ENCODE measurements around the gene RYR1.
A peak's percentile ranks its signal among the peaks of the same experiment; 100 is the strongest.
"Not testable (repeated sequence)": the region's sequence is repeated elsewhere in the genome, so short reads cannot be mapped to it uniquely, and the experiment has no call there.

Gene RYR1

DNA sequence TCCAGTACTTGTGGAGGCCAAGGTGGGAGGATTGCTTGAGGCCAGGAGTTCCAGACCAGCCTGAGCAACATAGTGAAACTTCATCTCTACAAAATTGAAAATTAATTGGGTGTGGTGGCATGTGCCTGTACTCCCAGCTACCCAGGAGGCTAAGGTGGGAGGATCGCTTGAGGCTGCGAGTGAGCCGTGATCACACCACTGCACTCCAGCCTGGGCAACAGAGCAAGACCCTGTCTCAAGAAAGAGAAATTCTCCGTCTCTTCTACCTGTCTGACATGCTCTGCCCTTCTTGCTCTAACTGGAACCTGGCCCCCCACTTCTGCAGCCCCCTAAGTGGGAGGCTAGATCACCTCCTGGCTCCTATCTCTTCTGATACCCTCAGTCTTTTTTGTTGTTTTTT lies 192.9 kb downstream of the RYR1 start:
- DNase-seq = no peak

DNA sequence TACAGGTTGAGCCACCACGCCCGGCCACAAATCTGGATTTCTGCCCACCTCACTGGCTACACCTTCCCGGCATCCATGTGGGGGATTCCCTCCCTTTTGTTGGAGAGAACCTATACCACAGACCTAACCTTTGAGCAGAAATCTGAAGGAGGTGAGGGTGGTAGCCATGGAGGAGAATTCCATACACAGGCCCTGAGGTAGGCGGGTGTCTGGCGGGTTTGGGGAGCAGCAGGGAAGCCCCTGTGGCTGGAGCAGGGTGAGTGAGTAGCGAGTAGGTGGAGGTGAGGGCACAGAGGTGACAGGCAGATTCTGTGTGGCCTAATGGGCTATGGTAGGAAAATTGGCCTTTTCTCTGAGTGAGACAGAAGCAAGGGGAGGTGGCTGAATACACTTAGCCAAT lies 196.1 kb downstream of the RYR1 start:
- DNase-seq = no peak

DNA sequence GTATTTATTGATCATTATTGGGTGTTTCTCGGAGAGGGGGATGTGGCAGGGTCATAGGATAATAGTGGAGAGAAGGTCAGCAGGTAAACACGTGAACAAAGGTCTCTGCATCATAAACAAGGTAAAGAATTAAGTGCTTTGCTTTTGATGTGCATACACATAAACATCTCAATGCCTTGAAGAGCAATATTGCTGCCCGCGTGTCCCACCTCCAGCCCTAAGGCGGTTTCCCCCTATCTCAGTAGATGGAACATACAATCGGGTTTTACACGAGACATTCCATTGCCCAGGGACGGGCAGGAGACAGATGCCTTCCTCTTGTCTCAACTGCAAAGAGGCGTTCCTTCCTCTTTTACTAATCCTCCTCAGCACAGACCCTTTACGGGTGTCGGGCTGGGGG lies 197.8 kb downstream of the RYR1 start:
- not testable (repeated sequence) for DNase-seq

DNA sequence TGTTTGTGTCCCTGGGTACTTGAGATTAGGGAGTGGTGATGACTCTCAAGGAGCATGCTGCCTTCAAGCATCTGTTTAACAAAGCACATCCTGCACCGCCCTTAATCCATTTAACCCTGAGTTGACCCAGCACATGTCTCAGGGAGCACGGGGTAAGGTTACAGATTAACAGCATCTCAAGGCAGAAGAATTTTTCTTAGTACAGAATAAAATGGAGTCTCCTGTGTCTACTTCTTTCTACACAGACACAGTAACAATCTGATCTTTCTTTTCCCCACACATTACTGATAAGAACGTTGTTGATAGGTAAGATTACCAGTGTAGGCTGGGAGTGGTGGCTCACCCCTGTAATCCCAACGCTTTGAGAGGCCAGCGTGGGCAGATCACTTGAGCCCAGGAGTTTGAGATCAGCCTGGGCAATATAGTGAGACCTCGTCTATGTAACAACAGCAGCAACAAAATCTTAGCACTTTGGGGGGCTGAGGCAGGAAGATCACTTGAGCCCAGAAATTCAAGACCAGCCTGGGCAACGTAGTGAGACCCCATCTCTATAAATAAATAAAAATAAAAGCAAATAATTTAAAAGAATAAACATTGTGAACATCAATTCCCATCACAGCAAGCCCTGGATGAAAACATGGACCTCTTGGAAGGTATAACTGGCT lies 198.5 kb downstream of the RYR1 start:
- not testable (repeated sequence) for DNase-seq

DNA sequence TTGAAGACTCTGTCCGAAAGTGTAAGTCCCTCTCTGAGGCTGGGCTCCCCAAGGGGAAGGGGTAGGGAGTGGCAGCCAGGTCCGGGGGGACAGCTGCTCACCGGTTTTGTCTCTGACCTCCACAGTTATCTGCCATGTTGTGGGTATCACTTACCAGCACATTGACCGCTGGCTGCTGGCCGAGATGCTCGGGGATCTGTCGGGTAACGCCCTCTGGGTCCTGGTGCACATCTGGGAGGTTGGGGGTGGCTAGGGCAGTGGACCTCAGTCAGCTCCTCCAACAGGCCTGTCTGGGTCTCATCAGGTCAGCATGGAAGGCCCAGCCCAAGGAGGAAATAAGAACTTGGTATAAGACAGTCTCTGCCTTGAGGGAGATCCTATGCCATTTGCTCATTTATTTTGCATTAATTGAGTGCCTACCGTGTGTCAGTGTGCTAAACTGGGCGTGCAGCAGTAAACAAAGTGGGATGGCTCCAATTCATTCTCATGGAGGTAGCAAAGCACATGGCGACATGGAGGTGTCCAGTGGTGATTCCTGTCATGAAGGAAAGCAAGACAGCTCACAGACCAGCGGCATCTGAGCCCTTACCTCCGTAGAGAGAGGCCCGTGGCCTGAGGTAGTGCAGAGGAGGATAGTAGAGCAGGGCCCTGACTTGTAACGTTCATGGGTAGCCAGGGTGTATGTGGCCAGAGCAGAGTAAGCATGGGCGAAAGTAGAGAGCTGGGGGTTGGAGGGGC lies 199.2 kb downstream of the RYR1 start:
- no peak for DNase-seq

DNA sequence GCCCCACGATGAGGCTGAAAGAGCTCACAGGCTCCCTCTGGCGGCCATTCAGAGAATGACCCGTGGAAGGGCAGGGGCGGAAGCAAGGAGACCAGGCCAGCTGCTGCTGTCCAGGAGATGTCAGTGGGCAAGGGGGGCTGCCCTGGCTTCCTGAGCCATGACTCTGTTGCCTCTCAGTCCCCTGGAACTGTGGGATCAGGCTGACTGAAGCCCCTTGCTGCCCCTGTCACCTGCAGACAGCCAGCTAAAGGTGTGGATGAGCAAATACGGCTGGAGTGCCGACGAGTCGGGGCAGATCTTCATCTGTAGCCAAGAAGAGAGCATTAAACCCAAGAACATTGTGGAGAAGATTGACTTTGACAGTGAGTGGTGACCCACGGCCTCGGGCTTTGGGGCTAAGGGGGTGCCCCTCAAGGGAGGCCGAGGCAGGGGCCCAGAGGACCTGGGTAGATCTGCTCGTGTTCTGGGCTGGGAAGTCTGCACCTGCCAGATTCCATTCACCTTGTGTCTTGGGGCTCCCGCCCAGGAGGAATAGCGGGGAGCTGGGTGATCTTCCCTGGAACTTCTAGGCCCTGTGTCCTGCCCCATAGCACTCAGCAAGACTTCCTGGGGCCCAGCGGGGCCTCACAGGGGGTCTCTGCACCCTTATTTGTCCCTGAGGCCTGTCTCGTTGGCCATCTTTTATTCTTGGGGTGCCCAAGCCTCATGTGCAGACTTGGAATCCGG lies 201.4 kb downstream of the RYR1 start:
- DNase-seq = peak; percentile 57

DNA sequence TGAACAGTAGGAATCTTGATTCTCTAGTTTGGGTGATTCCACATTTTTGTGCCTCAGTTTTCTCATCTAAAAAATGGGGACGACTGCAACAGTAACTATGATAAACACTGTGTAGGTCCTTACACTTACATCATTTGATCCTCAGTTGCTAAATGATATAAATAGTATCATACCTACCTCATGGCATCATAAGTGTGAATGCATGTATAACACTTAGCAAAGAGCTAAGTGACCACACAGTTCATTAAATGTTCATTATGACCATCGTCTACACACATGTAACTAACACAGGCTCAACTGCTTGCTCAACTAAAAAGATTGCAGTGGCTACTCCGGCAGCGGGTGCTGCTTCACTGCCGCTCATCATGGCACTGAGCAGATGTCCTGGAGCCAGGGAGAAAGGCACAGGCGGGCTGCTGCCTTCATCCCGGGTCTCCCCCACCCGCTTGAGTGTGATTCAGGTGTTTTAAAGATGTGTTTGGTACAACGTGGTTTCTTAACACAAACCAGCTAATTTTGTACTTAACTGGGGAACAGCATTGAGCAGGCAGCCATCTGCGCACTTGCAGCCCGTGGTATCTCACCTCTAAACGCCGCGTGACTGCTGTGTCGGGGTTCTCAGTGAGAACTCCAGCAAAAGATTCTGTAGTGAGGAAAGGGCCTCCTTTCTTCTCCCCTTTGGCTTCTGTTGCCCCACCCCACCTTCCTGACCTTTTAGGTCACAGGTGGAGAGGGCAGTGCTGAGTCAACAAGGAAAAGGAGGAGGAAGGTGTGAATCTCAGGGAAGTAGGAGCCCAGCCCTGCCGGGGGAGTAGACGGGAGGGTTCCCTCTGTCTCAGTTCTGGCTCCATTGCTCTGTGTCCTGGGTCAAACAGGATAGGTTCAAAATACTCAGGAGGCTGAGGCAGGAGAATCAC lies 202.2 kb downstream of the RYR1 start:
- no peak for DNase-seq

Data from activated effector memory CD4-positive, alpha-beta T cell treated with Interleukin-2 at 50 U/mL for 16 hours (primary cell).